ENCODE results near the gene SLC29A4. TPM values are rescaled to one million over a fixed set of nuclear protein-coding genes. Genes with fewer than 3 reads are reported as not detected.

Gene SLC29A4
- total RNA-seq, 1 experiment from 2014 or later = 24.5 TPM

DNA sequence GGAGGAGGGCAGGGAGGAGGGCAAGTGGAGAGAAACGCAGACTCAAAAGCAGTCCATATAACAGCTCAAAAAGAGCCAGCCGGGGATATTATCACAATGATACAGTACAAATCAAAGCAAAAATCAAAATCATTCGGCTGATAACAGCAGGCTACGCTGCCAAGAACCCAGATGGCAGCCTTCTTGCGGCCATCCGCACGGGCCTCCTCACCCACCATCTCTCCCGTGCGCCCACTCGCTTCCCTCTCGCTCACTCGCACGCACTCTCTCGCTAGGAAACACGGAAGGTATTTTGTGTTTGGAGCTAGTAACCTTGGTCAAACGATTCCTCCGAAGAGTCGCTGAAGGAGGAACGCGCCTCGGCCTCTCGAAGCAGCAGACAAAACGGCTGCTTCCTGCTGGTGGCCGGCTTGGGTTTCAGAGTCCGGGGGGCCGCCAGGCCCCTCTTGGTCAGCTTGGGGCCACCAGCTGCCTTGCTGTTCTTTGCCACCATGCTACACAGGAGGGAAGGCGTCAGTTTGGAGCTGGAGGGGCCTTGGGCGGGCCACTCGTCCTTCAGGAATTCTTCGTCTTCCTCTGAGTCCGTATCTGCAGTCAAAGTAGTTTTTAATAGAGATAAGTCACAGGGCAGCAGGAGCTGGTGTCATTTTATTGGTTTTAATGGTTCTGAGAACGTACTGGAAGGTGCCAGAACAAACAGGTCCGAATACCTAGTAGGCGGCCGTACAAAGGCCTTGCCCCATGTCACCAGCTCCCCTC lies 68.9 kb downstream of the SLC29A4 start:
- Histone ChIP-seq H3K4me1 (ENCODE audit: control insufficient read depth in 1 of 2, insufficient read depth in 2 of 2, low read length in 2 of 2) (no peaks in the 10 kb centered on the region), H3K36me3 (ENCODE audit: control insufficient read depth in 1 of 2, insufficient read depth in 2 of 2, low read length in 2 of 2) (peaks cover 9 to 22% of the 10 kb centered on the region in 2 experiments; a peak in 3 of 4 replicates), H3K4me3 (replicated peaks in 1 of 2; ENCODE audit: low read depth in 1 of 2, low read length in 2 of 2) (no peak overlapping the region), H3K27me3 (ENCODE audit: insufficient read depth, low read length) (no peaks in the 10 kb centered on the region), H3K9ac (ENCODE audit: low read length) (no peak overlapping the region), H3K9me3 (ENCODE audit: control insufficient read depth in 1 of 2, insufficient read depth in 1 of 2, low read depth in 1 of 2, low read length in 2 of 2) (no peaks in the 10 kb centered on the region), H3K9me2 (ENCODE audit: insufficient read depth) (no peaks in the 10 kb centered on the region), H3K4me2 (ENCODE audit: low read length) (no peak overlapping the region), H2AFZ (ENCODE audit: low read depth, low read length, poor library complexity, severe bottlenecking) (no peak overlapping the region), H3K79me2 (ENCODE audit: insufficient read depth, low read length) (peaks cover 35% of the 10 kb centered on the region), H3K27ac (ENCODE audit: low read depth, low read length) (no peak overlapping the region), H4K20me1 (ENCODE audit: insufficient read depth) (no peaks in the 10 kb centered on the region)
- BruUV-seq (replicated peaks) = no TSS peak
- TF ChIP-seq TCF7L2 (IDR thresholded peaks at IDR 0.05; ENCODE audit: borderline replicate concordance, extremely low read depth, insufficient read depth, insufficient read length) = no peak
- TF ChIP-seq POLR2AphosphoS5 (IDR thresholded peaks at IDR 0.05; ENCODE audit: low read depth, low read length) = no peak
- no peak for TF ChIP-seq JUND (IDR thresholded peaks at IDR 0.05)
- no peak for TF ChIP-seq POLR2A (IDR thresholded peaks at IDR 0.05; ENCODE audit: borderline replicate concordance, extremely low read depth, insufficient read depth, insufficient read length)
- TF ChIP-seq SRF (IDR thresholded peaks at IDR 0.05; ENCODE audit: low read depth) = no peak
- no peak for TF ChIP-seq YY1 (IDR thresholded peaks at IDR 0.05; ENCODE audit: extremely low read depth, insufficient replicate concordance, low read depth, low read length)
- no peak for TF ChIP-seq ZNF274 (IDR thresholded peaks at IDR 0.05; ENCODE audit: low read depth, low read length)
- no peak for TF ChIP-seq ZBTB33 (IDR thresholded peaks at IDR 0.05; ENCODE audit: extremely low read depth, insufficient replicate concordance, low read length)
- TF ChIP-seq CEBPB (IDR thresholded peaks at IDR 0.05; ENCODE audit: low read depth) = no peak
- no peak for TF ChIP-seq MAX (IDR thresholded peaks at IDR 0.05)
- TF ChIP-seq, protein P1, sequence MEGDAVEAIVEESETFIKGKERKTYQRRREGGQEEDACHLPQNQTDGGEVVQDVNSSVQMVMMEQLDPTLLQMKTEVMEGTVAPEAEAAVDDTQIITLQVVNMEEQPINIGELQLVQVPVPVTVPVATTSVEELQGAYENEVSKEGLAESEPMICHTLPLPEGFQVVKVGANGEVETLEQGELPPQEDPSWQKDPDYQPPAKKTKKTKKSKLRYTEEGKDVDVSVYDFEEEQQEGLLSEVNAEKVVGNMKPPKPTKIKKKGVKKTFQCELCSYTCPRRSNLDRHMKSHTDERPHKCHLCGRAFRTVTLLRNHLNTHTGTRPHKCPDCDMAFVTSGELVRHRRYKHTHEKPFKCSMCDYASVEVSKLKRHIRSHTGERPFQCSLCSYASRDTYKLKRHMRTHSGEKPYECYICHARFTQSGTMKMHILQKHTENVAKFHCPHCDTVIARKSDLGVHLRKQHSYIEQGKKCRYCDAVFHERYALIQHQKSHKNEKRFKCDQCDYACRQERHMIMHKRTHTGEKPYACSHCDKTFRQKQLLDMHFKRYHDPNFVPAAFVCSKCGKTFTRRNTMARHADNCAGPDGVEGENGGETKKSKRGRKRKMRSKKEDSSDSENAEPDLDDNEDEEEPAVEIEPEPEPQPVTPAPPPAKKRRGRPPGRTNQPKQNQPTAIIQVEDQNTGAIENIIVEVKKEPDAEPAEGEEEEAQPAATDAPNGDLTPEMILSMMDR (IDR thresholded peaks at IDR 0.05 in 2 of 3, conservative IDR thresholded peaks at IDR 0.05 in 1 of 3; ENCODE audit: borderline replicate concordance in 1 of 3, insufficient read depth in 1 of 3, low read depth in 2 of 3, low read length in 2 of 3) = no peak
- TF ChIP-seq SIN3A (IDR thresholded peaks at IDR 0.05; ENCODE audit: low read depth) = no peak
- DNase-seq (ENCODE audit: low read depth, low spot score) = no peak
- POLR2A ChIA-PET = no interaction called here
- ATAC-seq = no peak
- RAD21 ChIA-PET (ENCODE audit: low non-redundant PET in 1 of 2, low total read pairs in 2 of 2, uncharacterized antibody in 2 of 2, unreplicated experiment in 2 of 2) = no interaction called here
- intact Hi-C loops (cut with micrococcal nuclease) = no loop called here
- CTCF ChIA-PET = no interaction called here
